HFF-Myc (cell line): ENCODE results near the gene KCNT1.

Experiments used
- DNase-seq: peaks from one replicate; pipeline ENCODE4 v3.0.0-alpha.2; 2011; ENCODE audit warnings: low read depth; ENCODE audit errors: extremely low read depth
- H3K4me3 ChIP-seq: replicated peaks from 2 replicates; pipeline ENCODE4 v1.5.1; 2011; ENCODE audit warnings: low read depth, mild to moderate bottlenecking, control low read depth, low read length
- TF ChIP-seq, protein P1 (sequence below): IDR thresholded peaks from 2 replicates; pipeline ENCODE4 v1.5.1; 2012; ENCODE audit warnings: mild to moderate bottlenecking, low read depth, low read length, control low read depth; ENCODE audit errors: missing control alignments

The KCNT1 gene

DNA sequence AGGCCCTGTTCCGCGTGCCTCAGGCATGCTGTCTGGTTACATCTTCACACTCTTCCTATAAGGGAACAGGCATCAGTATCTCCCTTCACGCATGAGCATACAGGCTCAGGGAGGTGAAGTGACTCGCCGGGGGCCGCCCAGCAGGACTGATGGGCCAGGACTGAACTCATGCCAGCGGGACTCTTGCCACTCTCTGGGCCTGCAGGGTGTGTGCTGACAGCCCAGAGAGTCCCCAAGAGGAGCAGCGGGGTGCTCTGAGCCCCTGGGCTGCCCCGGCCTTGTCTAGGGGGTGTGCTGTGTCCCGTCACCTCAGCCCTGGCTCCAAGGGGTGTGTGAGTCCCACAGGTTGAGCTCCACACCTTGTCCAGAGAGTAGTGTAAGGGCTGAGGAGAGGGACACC, 9.9 kb downstream of the KCNT1 start:
- DNase-seq: no peak
- H3K4me3 ChIP-seq: no peak overlapping the region
- TF ChIP-seq, protein P1, sequence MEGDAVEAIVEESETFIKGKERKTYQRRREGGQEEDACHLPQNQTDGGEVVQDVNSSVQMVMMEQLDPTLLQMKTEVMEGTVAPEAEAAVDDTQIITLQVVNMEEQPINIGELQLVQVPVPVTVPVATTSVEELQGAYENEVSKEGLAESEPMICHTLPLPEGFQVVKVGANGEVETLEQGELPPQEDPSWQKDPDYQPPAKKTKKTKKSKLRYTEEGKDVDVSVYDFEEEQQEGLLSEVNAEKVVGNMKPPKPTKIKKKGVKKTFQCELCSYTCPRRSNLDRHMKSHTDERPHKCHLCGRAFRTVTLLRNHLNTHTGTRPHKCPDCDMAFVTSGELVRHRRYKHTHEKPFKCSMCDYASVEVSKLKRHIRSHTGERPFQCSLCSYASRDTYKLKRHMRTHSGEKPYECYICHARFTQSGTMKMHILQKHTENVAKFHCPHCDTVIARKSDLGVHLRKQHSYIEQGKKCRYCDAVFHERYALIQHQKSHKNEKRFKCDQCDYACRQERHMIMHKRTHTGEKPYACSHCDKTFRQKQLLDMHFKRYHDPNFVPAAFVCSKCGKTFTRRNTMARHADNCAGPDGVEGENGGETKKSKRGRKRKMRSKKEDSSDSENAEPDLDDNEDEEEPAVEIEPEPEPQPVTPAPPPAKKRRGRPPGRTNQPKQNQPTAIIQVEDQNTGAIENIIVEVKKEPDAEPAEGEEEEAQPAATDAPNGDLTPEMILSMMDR: no peak

DNA sequence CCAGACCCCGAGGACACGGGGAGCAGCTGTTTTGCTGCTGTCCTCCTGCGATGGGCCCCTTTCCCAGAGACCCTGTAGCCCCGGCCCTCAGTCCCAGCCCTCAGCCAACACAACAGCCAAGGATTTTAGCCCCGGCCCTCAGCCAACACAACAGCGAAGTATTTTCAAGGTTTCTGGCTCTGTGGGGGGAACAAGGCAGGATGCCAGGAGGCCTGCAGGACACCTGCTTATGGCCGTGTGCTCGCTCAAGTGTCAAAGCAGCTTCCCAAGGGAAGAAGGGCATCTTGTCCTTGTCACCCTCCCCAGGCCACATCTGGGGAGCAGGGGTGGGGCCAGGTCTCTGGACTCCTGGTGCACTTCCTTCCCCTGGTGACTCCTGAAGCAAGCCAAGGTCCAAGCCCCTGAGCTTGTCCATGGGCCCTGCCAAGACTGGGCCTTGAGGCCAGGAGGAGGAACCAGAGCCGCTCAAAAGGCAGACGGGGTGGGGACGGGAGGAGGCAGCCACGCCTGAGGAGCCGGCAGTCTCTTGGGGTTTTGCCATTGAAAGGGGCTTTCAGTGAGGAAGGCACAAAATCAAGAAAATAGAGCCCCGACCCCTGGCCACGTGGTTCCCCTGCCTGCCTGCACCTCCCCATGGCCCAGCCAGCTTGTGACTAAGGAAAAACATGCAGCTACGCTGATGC, 10.8 kb downstream of the KCNT1 start:
- TF ChIP-seq, protein P1: no peak
- DNase-seq: no peak
- H3K4me3 ChIP-seq: no peak overlapping the region

DNA sequence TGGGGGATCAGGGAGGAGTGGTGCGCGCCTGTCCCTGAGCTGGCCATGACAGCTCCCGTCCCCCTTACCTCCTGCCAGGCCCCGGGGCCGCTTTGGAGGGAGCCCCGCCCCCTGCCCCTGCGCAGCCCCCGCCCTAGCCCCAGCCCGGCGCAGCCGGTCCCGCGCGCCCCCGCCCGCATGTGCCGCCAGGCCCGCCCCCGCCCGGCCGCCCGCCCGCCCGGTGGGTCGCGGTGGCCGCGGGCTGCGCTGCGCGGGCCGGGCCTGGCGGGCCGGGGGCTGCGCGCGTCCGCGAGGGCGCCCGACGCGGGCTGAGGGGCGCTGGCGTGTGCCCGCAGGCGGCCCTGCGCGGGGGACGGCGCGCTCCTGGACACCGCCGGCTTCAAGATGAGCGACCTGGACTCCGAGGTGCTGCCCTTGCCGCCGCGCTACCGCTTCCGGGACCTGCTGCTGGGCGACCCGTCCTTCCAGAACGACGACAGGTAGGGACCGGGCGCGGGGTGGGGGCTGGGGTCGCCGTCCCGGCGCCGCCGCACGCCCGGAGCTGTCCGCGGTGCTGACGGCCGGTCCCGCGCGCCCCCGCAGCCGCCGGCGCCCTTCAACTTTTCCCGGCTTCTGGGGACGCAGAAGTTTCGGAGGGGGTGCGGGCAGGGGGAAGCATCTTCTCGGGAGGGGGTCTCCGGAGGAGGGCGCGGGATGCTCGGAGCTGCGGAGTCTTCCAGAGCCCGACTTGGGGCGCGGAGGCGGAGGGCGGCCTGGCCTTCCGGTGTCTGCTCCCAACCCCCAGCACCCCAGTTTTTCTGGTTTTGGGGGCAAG, 12.5 kb downstream of the KCNT1 start:
- no peak for DNase-seq
- TF ChIP-seq, protein P1: no peak
- no peak overlapping the region for H3K4me3 ChIP-seq

DNA sequence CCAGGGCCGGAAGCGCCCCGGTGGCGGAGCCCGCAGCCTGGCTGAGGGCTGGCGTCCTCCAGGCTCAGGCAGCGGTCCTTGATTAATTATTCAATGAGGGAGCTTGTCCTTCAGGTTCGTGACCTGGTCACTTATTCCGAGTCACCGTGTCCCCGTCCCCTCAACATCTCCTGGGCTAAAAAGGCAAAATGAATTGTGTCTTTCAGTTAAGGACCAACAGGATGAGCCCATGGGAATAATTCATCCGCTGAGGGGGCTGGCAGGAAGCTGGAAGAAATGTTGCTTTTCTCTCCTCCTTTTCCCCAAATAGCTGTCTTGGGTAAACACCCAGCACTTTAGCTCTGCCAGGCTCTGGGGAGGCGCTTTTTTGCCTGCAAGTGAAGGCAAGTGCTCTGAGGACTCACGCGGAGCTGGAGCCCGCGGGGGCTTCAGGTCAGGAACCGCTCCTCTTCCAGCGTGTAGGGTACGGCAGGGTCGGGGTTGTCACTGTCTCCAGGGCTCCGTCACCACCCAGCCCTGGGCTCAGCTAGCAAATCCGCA, 13.1 kb downstream of the KCNT1 start:
- no peak for DNase-seq
- no peak overlapping the region for H3K4me3 ChIP-seq
- TF ChIP-seq, protein P1: no peak

DNA sequence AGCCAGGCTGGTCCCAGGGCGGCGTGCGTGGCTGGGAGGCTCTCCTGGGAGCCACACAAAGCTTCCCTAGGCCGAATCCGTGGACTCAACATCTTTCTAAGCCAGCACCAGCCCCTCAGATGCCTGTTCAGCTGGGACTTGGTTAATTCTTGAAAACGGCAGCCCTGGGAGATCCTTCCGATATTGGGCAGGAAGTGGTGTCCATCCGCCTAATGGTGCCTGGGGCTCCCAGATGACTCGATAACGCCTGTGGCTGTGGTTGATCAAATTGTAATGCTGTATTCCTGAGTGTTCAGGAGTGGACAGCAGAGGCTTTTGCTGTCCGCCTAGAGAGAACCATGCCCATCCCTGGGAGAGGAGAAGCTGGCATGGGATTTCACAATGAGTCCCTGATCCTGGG, 14.1 kb downstream of the KCNT1 start:
- TF ChIP-seq, protein P1: no peak
- no peak overlapping the region for H3K4me3 ChIP-seq
- no peak for DNase-seq

DNA sequence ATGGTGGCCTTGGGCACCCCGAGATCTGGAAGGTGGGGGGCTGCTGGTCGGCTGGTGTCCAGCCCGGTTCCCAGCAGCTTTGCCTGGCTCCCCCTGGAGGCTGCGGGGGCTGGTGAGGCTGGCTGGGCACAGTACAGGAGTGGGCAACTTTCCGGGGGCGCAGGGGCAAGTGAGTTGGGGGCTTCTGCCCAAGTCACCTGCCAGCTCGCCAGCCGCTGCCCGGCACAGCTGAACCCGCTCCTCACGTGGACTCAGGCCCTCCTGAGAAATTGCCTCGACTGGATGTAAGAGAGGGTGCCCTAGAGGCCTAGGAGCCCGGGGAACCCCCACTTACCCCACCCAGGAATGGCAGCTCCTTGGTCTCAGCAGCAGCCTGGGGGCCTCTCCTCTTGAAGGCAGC, 15.4 kb downstream of the KCNT1 start:
- H3K4me3 ChIP-seq: no peak overlapping the region
- TF ChIP-seq, protein P1: no peak
- DNase-seq: no peak
